Tibial artery (tissue), 4 donors: Measurements from ENCODE around the gene GNAT3.

ENCODE experiments used
- DNase-seq, 2 donors: peaks; one replicate each; pipeline ENCODE4 v3.0.0-alpha.2; 2019
- H3K27ac ChIP-seq, 2 donors: fragments of 200-600 bp; sonication (generic) in 1 of 2; 1 replicate in 1 of 2; 2 replicates in 1 of 2; pipeline ENCODE4 v1.5.1; 2018 to 2019; ENCODE audit warnings: mild to moderate bottlenecking in 1 of 2
- H3K27me3 ChIP-seq, 2 donors: fragments of 200-600 bp; sonication (generic) in 1 of 2; one replicate each; pipeline versions ENCODE4 v1.5.1 to v1.6.0; 2016 to 2019
- H3K36me3 ChIP-seq, 3 donors: fragments of 200-600 bp; sonication (generic) in 2 of 3; one replicate each; pipeline ENCODE4 v1.5.1; 2016 to 2019; ENCODE audit warnings: mild to moderate bottlenecking in 2 of 3
- H3K4me1 ChIP-seq, 4 donors: fragments of 200-600 bp; sonication (generic) in 2 of 4; 1 replicate in 3 of 4; 2 replicates in 1 of 4; pipeline ENCODE4 v1.5.1; 2016 to 2019
- H3K4me3 ChIP-seq, 2 donors: fragments of 200-600 bp; sonication (generic) in 1 of 2; 1 replicate in 1 of 2; 2 replicates in 1 of 2; pipeline ENCODE4 v1.5.1; 2018 to 2019; ENCODE audit warnings: mild to moderate bottlenecking in 2 of 2
- H3K9me3 ChIP-seq, 3 donors: fragments of 200-600 bp; sonication (generic) in 1 of 3; one replicate each; pipeline ENCODE4 v1.5.1; 2016 to 2019
- CTCF ChIP-seq, 2 experiments: fragments of 200-600 bp in 1 of 2; fragments of 450-650 bp in 1 of 2; IDR thresholded peaks; one replicate each; pipeline ENCODE4 v1.5.1; 2017 to 2019; ENCODE audit warnings: antibody characterized with exemption in 2 of 2, mild to moderate bottlenecking in 1 of 2, moderate library complexity in 1 of 2
- intact Hi-C: fragments of 100-400 bp; cut with DNase I; formaldehyde crosslinking; loops from one replicate; pipeline ENCODE4 v1.15.0; 2023; ENCODE audit warnings: low total_unique reads

The GNAT3 gene

GRCh38 chr7:80432166-80432565, 79.7 kb downstream of the GNAT3 start:
- Histone ChIP-seq H3K9me3 (no peaks in the 10 kb centered on the region), H3K27ac (no peak overlapping the region), H3K4me3 (no peak overlapping the region), H3K36me3 (no peaks in the 10 kb centered on the region), H3K4me1 (no peaks in the 10 kb centered on the region), H3K27me3 (no peaks in the 10 kb centered on the region)
- DNase-seq, result no peak
- TF ChIP-seq CTCF (IDR thresholded peaks at IDR 0.05), result no peak
- intact Hi-C loops, result no loop called here

GRCh38 chr7:80429181-80429580, 82.7 kb downstream of the GNAT3 start:
- TF ChIP-seq CTCF (IDR thresholded peaks at IDR 0.05), result no peak
- no peaks in the 10 kb centered on the region for H3K27me3 ChIP-seq
- DNase-seq, result no peak
- H3K27ac ChIP-seq, result no peak overlapping the region
- intact Hi-C loops, result no loop called here
- H3K4me1 ChIP-seq, result no peaks in the 10 kb centered on the region
- H3K4me3 ChIP-seq, result no peak overlapping the region
- no peaks in the 10 kb centered on the region for H3K9me3 ChIP-seq
- no peaks in the 10 kb centered on the region for H3K36me3 ChIP-seq

GRCh38 chr7:80428161-80429054, 83.5 kb downstream of the GNAT3 start:
- Histone ChIP-seq H3K9me3 (no peaks in the 10 kb centered on the region), H3K27ac (no peak overlapping the region), H3K27me3 (no peaks in the 10 kb centered on the region), H3K4me3 (no peak overlapping the region), H3K4me1 (no peaks in the 10 kb centered on the region), H3K36me3 (no peaks in the 10 kb centered on the region)
- intact Hi-C loops, result no loop called here
- TF ChIP-seq CTCF (IDR thresholded peaks at IDR 0.05), result peak; percentile 45 to 48
- no peak for DNase-seq

- intact Hi-C loops, result no loop called here
- no peak overlapping the region for H3K27ac ChIP-seq
- no peaks in the 10 kb centered on the region for H3K27me3 ChIP-seq
- no peaks in the 10 kb centered on the region for H3K4me1 ChIP-seq
- H3K36me3 ChIP-seq, result no peaks in the 10 kb centered on the region
- H3K4me3 ChIP-seq, result no peak overlapping the region
- DNase-seq, result no peak
- no peak for TF ChIP-seq CTCF (IDR thresholded peaks at IDR 0.05)
- H3K9me3 ChIP-seq, result no peaks in the 10 kb centered on the region
Observed at GRCh38 chr7:80427218-80427617, 84.6 kb downstream of the GNAT3 start.

GRCh38 chr7:80420876-80421275, 91.0 kb downstream of the GNAT3 start:
- no peak overlapping the region for H3K27ac ChIP-seq
- no peak for TF ChIP-seq CTCF (IDR thresholded peaks at IDR 0.05)
- H3K36me3 ChIP-seq, result no peaks in the 10 kb centered on the region
- peaks cover 0 to 5% (median 0%) of the 10 kb centered on the region in 4 donors for H3K4me1 ChIP-seq
- no peaks in the 10 kb centered on the region for H3K27me3 ChIP-seq
- H3K9me3 ChIP-seq, result no peaks in the 10 kb centered on the region
- intact Hi-C loops, result no loop called here
- H3K4me3 ChIP-seq, result no peak overlapping the region
- no peak for DNase-seq
